ENCODE data around the gene TMEM119.

GRCh38 chr12:108605690-108606406, 8.0 kb upstream of the TMEM119 start:
- TF ChIP-seq REST (IDR thresholded peaks at IDR 0.05; ENCODE audit: insufficient replicate concordance, low read depth) = no peak
- no peak for TF ChIP-seq CTCF (IDR thresholded peaks at IDR 0.05; ENCODE audit: insufficient read depth, low read length)
